ENCODE data around the gene CMC4.
A peak's percentile ranks its signal among the peaks of the same experiment; 100 is the strongest.

The CMC4 gene

DNA sequence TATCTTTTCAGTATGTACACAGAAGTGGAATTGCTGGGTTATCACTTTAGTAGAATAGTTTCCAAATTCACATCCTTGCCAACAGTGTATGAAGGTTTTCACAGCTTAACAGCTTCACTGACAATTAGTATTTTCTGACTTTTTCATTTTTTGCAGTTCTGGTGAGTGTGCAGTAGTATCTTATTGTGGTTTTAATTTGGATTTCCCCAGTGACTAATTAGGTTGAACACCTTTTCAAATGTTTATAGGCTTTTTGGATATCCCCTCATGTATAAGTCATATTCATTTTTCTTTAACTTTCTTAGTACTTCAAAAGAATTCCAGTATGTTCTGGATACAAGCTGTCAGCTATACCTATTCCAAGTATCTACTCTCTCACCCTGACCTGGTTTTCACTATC is 37.5 kb upstream of the CMC4 start:
- Histone ChIP-seq H2BK12ac (ENCODE audit: low read length in 2 of 2) (no peak overlapping the region), H3K4me2 (ENCODE audit: low read length, poor library complexity, severe bottlenecking) (no peak overlapping the region), H4K91ac (ENCODE audit: low read length) (no peak overlapping the region), H2AFZ (ENCODE audit: low read depth, low read length) (no peak overlapping the region), H2BK120ac (ENCODE audit: low read depth, low read length) (no peak overlapping the region), H3K79me1 (replicated peaks; ENCODE audit: low read length, poor library complexity, severe bottlenecking) (peaks cover 2% of the 10 kb centered on the region), H3K4ac (ENCODE audit: low read depth in 1 of 2, low read length in 2 of 2) (no peak overlapping the region), H3K9ac (ENCODE audit: low read length) (no peak overlapping the region), H3K23ac (ENCODE audit: low read length in 2 of 2) (no peak overlapping the region), H2BK5ac (ENCODE audit: low read depth, low read length, poor library complexity, severe bottlenecking) (no peak overlapping the region), H3K27ac (ENCODE audit: low read length, poor library complexity, severe bottlenecking) (no peak overlapping the region), H3K14ac (ENCODE audit: low read length in 2 of 2) (no peak overlapping the region), H3K4me1 (ENCODE audit: control insufficient read depth, insufficient read depth, low read depth, low read length) (no peaks in the 10 kb centered on the region), H3K9me3 (ENCODE audit: control insufficient read depth, low read length) (peaks cover 16% of the 10 kb centered on the region), H3K36me3 (ENCODE audit: control insufficient read depth in 1 of 2, insufficient read depth in 2 of 2, low read depth in 1 of 2, low read length in 2 of 2) (peaks cover 0 to 22% of the 10 kb centered on the region in 2 experiments), H2BK15ac (ENCODE audit: low read depth, poor library complexity, severe bottlenecking) (no peak overlapping the region), H3K4me3 (ENCODE audit: insufficient read depth in 1 of 2, low read depth in 1 of 2, low read length in 2 of 2) (no peak overlapping the region), H4K8ac (ENCODE audit: low read length) (no peak overlapping the region), H3K27me3 (ENCODE audit: control insufficient read depth in 1 of 2, insufficient read depth in 1 of 2, low read length in 2 of 2) (no peaks in the 10 kb centered on the region), H2AK5ac (ENCODE audit: low read length, severe bottlenecking) (no peak overlapping the region), H3K18ac (ENCODE audit: low read depth in 1 of 2, low read length in 2 of 2) (no peak overlapping the region)
- no peak for DNase-seq

DNA sequence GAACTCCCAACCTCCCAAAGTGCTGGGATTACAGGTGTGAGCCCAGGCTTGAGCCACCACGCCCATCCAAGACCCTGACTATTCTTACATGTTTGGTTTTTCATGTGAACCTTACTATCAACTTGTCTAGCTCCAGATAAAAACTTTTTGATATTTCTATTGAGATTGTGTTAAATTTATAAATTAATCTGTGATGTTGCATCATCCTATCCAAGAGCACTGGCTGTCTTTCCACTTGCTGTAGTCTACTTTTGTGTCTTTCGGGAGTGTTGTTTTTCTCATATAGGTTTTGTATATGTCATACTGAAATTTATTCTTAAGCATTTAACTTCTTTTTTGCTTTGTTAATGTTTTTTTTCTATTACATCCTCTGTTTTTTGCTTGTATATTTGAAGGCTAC is 35.0 kb upstream of the CMC4 start:
- Histone ChIP-seq H4K8ac (ENCODE audit: low read length) (no peak overlapping the region), H3K36me3 (ENCODE audit: control insufficient read depth in 1 of 2, insufficient read depth in 2 of 2, low read depth in 1 of 2, low read length in 2 of 2) (peaks cover 0 to 16% of the 10 kb centered on the region in 2 experiments), H3K79me1 (replicated peaks; ENCODE audit: low read length, poor library complexity, severe bottlenecking) (peaks cover 2% of the 10 kb centered on the region), H3K4ac (ENCODE audit: low read depth in 1 of 2, low read length in 2 of 2) (no peak overlapping the region), H3K4me2 (ENCODE audit: low read length, poor library complexity, severe bottlenecking) (no peak overlapping the region), H4K91ac (ENCODE audit: low read length) (no peak overlapping the region), H3K27ac (ENCODE audit: low read length, poor library complexity, severe bottlenecking) (no peak overlapping the region), H3K27me3 (ENCODE audit: control insufficient read depth in 1 of 2, insufficient read depth in 1 of 2, low read length in 2 of 2) (no peaks in the 10 kb centered on the region), H3K9me3 (ENCODE audit: control insufficient read depth, low read length) (no peaks in the 10 kb centered on the region), H3K4me3 (ENCODE audit: insufficient read depth in 1 of 2, low read depth in 1 of 2, low read length in 2 of 2) (no peak overlapping the region), H3K23ac (ENCODE audit: low read length in 2 of 2) (no peak overlapping the region), H2AFZ (ENCODE audit: low read depth, low read length) (no peak overlapping the region), H2BK15ac (ENCODE audit: low read depth, poor library complexity, severe bottlenecking) (no peak overlapping the region), H3K9ac (ENCODE audit: low read length) (no peak overlapping the region), H3K18ac (ENCODE audit: low read depth in 1 of 2, low read length in 2 of 2) (no peak overlapping the region), H2BK120ac (ENCODE audit: low read depth, low read length) (no peak overlapping the region), H2BK5ac (ENCODE audit: low read depth, low read length, poor library complexity, severe bottlenecking) (no peak overlapping the region), H3K14ac (ENCODE audit: low read length in 2 of 2) (no peak overlapping the region), H2AK5ac (ENCODE audit: low read length, severe bottlenecking) (no peak overlapping the region), H2BK12ac (ENCODE audit: low read length in 2 of 2) (no peak overlapping the region), H3K4me1 (ENCODE audit: control insufficient read depth, insufficient read depth, low read depth, low read length) (no peaks in the 10 kb centered on the region)
- DNase-seq, result no peak
- no CpG with 5 or more reads among the region's 2 CpGs for WGBS

DNA sequence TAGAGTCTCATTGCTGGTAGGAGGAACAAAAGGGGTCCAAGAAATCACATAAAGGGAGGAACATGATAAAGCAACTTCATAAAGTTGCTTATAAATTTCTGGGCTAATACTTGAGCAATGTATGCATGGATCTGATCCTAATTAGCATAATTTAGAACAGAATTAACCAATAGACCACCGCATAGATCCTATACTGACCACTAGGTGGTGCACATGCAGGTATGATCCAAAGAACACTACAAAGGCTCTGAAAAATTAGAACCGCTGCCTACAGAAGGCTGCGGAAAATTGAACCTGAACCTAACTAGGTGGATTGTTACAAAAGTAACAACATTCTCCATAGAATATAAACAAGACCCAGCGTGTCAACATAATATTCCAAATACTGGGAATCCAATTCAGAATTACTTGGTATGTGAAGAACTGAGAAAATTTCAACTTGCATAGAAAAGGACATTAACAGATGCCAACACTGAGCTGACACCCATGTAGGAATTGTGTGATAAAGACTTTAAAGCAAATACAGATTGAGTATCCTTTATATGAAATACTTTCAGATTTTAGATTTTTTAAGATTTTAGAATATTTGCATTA is 23.6 kb upstream of the CMC4 start:
- Histone ChIP-seq H4K91ac (ENCODE audit: low read length) (no peak overlapping the region), H3K4me1 (ENCODE audit: control insufficient read depth, insufficient read depth, low read depth, low read length) (no peaks in the 10 kb centered on the region), H3K9me3 (ENCODE audit: control insufficient read depth, low read length) (no peaks in the 10 kb centered on the region), H3K18ac (ENCODE audit: low read depth in 1 of 2, low read length in 2 of 2) (no peak overlapping the region), H3K4me3 (ENCODE audit: insufficient read depth in 1 of 2, low read depth in 1 of 2, low read length in 2 of 2) (no peak overlapping the region), H2BK5ac (ENCODE audit: low read depth, low read length, poor library complexity, severe bottlenecking) (no peak overlapping the region), H3K79me1 (replicated peaks; ENCODE audit: low read length, poor library complexity, severe bottlenecking) (no peaks in the 10 kb centered on the region), H3K27ac (ENCODE audit: low read length, poor library complexity, severe bottlenecking) (no peak overlapping the region), H4K8ac (ENCODE audit: low read length) (no peak overlapping the region), H3K27me3 (ENCODE audit: control insufficient read depth in 1 of 2, insufficient read depth in 1 of 2, low read length in 2 of 2) (no peaks in the 10 kb centered on the region), H3K4ac (ENCODE audit: low read depth in 1 of 2, low read length in 2 of 2) (no peak overlapping the region), H3K9ac (ENCODE audit: low read length) (no peak overlapping the region), H3K14ac (ENCODE audit: low read length in 2 of 2) (no peak overlapping the region), H2AK5ac (ENCODE audit: low read length, severe bottlenecking) (no peak overlapping the region), H3K36me3 (ENCODE audit: control insufficient read depth in 1 of 2, insufficient read depth in 2 of 2, low read depth in 1 of 2, low read length in 2 of 2) (peaks cover 3 to 25% of the 10 kb centered on the region in 2 experiments), H2AFZ (ENCODE audit: low read depth, low read length) (no peak overlapping the region), H3K4me2 (ENCODE audit: low read length, poor library complexity, severe bottlenecking) (no peak overlapping the region), H3K23ac (ENCODE audit: low read length in 2 of 2) (no peak overlapping the region), H2BK12ac (ENCODE audit: low read length in 2 of 2) (no peak overlapping the region), H2BK120ac (ENCODE audit: low read depth, low read length) (no peak overlapping the region), H2BK15ac (ENCODE audit: low read depth, poor library complexity, severe bottlenecking) (no peak overlapping the region)
- 78% methylated on average over 1 of the region's 4 CpGs for WGBS
- peak; percentile 43 for DNase-seq

DNA sequence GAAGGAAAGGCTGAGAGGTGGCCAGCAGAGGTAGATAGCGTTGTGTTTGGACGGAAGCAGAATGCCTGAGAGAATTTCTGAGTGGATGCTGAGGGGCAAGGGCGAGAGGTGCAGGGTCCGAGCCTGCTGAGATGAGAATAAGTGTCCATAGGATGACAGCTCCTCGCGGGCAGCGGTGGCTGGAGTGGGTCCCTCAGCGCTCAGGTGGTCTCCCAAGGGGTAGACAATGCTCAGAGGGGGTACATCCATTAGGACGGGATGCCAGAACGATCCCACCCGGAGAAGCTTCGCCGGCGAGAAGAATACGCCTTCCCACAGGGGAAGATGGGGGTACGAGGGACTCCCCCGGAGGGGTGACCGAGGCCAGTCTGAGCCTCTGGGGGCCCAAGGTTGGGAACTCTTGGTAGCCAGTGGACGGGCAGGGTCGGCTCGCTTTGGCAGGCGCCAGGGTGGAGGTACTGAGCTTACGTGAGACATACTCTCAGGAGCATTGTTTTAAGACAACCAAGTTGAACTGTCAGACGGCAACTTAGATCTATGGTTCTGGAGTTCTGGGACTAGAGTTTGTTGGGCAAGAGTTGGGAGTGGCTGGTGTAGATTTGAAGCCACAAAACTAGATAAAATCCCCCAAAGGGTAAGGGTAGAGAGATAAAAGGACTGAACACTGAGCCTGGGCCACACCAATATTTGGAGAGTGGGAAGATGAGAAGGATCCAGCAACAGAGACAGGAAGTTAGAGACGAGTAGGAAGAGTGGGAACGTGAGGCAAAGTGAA is 16.2 kb upstream of the CMC4 start:
- Histone ChIP-seq H3K4me3 (ENCODE audit: insufficient read depth in 1 of 2, low read depth in 1 of 2, low read length in 2 of 2) (no peak overlapping the region), H2BK120ac (ENCODE audit: low read depth, low read length) (no peak overlapping the region), H2AFZ (ENCODE audit: low read depth, low read length) (no peak overlapping the region), H3K9ac (ENCODE audit: low read length) (no peak overlapping the region), H2BK15ac (ENCODE audit: low read depth, poor library complexity, severe bottlenecking) (no peak overlapping the region), H3K36me3 (ENCODE audit: control insufficient read depth in 1 of 2, insufficient read depth in 2 of 2, low read depth in 1 of 2, low read length in 2 of 2) (peaks cover 13 to 34% of the 10 kb centered on the region in 2 experiments), H3K18ac (ENCODE audit: low read depth in 1 of 2, low read length in 2 of 2) (no peak overlapping the region), H3K27ac (ENCODE audit: low read length, poor library complexity, severe bottlenecking) (no peak overlapping the region), H4K91ac (ENCODE audit: low read length) (no peak overlapping the region), H4K8ac (ENCODE audit: low read length) (no peak overlapping the region), H3K23ac (ENCODE audit: low read length in 2 of 2) (no peak overlapping the region), H3K9me3 (ENCODE audit: control insufficient read depth, low read length) (no peaks in the 10 kb centered on the region), H2BK12ac (ENCODE audit: low read length in 2 of 2) (no peak overlapping the region), H3K27me3 (ENCODE audit: control insufficient read depth in 1 of 2, insufficient read depth in 1 of 2, low read length in 2 of 2) (no peaks in the 10 kb centered on the region), H3K4ac (ENCODE audit: low read depth in 1 of 2, low read length in 2 of 2) (no peak overlapping the region), H3K79me1 (replicated peaks; ENCODE audit: low read length, poor library complexity, severe bottlenecking) (peaks cover 6% of the 10 kb centered on the region), H2AK5ac (ENCODE audit: low read length, severe bottlenecking) (no peak overlapping the region), H2BK5ac (ENCODE audit: low read depth, low read length, poor library complexity, severe bottlenecking) (no peak overlapping the region), H3K14ac (ENCODE audit: low read length in 2 of 2) (no peak overlapping the region), H3K4me1 (ENCODE audit: control insufficient read depth, insufficient read depth, low read depth, low read length) (peaks cover 2% of the 10 kb centered on the region), H3K4me2 (ENCODE audit: low read length, poor library complexity, severe bottlenecking) (no peak overlapping the region)
- DNase-seq, result no peak
- WGBS, result 96% methylated on average over 26 of the region's 26 CpGs
